Measurements from ENCODE around the gene GNG7.
"Not testable (repeated sequence)": the region's sequence is repeated elsewhere in the genome, so short reads cannot be mapped to it uniquely, and the experiment has no call there.

The GNG7 gene

GRCh38 chr19:2542341-2543069, 160.0 kb downstream of the GNG7 start:
- no peak for DNase-seq

- DNase-seq = no peak
Observed at GRCh38 chr19:2540646-2541454, 161.6 kb downstream of the GNG7 start.

DNA sequence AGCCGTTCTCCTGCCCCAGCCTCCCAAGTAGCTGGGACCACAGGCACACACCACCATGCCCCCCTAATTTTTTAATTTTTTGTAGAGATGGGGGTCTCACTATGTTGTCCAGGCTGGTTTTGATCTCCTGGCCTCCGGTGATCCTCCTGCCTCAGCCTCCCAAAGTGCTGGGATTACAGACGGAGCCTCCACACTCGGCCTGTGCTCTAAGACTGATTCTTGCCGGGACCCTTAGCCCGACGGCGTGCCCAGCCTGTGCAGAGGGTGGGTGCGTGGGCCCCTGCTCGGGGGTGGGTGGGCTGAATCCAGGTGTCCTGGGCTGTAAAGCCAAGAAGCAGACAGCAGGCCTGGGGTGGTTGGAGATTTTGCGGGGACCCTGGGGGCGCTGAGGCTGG, 162.2 kb downstream of the GNG7 start:
- no peak for DNase-seq

GRCh38 chr19:2538096-2538757, 164.3 kb downstream of the GNG7 start:
- no peak for DNase-seq

DNA sequence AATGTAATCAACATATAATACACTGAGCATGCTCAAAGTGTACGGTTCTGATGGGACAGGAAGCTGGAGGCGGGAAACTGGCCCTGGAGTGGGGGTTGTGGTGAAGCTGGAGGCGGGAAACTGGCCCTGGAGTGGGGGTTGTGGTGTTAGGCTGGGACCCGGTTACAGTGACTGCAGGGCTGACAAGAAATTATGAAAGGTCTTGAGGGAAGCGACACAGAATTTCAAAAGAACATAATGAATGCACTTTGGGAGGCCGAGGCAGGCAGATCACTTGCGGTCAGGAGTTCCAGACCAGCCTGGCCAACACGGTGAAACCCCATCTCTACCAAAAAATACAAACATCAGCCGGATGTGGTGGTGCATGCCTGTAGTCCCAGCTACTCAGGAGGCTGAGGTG, 164.9 kb downstream of the GNG7 start:
- DNase-seq = not testable (repeated sequence)

DNA sequence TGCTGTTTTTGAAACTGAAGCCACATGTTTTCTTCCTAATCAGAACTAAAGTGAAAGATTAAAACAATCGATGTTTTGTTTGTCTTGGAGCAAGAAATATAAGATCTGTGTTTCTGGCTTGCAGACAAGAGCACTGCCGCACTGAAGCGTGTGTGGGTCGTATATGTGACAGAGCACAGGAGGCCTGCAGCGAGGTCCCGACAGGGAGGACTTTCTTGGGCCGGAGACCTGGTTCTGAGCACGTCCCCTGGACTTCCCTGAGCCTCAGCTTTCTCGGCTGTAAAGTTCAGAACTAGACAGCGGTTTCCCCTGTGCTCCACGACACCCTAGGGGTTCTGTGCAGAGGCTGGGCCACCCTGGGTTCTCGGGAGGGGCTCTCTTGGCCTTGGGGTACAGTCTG, 166.0 kb downstream of the GNG7 start:
- no peak for DNase-seq

DNA sequence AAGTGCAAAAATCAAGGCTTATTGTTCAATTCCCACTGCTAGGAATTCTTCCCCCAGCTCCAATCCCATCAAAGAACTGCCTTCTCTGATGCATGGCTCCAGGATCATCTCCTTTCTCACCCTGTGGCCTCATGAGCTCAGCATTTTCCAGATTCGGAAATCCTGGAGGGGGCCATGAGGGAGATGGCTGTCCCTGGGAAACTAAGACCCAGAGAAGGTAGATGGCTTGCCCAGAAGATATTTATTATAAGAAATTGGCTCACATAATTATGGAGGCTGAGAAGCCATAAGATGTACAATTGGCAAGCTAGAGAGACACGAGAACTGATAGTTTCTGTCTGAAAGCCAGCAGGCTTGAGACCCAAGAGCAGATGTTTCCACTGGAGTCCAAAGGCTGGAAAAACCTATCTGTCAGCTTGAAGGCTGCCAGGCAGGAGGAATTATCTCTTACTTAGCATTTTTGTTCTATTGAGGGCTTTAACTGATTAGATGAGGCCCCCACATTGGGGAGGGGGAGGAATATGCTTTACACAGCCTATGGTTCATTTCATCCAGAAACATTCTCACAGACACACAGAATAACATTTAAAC, 168.0 kb downstream of the GNG7 start:
- DNase-seq = no peak

DNA sequence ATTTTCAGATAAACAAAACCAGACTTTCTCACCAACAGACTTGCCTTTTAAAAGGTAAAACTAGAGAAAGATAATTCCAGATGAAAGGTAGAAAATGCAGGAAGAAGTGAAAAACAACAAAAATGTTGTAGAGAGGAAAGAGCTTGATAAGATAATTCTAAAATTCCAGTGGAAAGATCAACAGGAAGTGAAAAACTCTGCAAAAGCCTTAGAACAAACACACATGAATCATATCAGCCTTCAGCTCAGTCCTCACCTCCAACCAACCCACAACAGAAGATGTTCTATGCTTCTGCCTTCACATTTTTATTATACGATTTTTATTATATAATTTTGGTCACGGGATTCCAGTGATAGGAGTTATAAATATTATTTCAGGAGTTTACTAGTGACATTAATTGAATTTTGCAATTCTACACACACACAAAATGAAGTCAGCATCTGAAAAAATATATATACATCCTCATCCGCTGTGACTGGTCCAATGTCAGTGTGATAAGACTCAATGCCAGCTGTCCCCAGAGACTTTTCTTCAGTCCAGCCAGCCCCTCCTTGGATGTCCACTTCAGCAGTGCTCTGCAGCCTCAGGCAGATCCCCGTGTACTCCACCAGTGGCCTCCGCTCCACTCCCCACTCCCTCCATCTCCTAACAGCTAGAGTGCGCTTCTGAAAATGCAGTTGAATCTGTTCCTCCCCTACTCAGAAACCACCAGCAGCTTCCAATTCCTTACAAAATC, 168.6 kb downstream of the GNG7 start:
- no peak for DNase-seq

DNA sequence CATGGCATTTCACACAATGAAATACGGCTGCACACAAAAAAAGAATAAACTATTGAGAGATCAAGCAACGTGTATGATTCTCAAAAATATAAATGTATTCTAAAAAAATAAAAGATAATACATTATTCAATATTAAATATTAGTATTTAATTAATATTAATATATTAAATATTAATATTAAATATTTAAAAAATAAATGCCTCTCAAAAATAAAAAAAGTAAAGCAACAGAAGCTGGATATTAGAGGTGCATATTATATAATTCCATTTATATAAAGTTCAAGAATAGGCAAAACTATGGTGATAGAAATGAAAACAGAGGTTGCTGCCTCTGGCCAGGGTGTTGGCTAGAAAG, 169.4 kb downstream of the GNG7 start:
- DNase-seq = no peak

DNA sequence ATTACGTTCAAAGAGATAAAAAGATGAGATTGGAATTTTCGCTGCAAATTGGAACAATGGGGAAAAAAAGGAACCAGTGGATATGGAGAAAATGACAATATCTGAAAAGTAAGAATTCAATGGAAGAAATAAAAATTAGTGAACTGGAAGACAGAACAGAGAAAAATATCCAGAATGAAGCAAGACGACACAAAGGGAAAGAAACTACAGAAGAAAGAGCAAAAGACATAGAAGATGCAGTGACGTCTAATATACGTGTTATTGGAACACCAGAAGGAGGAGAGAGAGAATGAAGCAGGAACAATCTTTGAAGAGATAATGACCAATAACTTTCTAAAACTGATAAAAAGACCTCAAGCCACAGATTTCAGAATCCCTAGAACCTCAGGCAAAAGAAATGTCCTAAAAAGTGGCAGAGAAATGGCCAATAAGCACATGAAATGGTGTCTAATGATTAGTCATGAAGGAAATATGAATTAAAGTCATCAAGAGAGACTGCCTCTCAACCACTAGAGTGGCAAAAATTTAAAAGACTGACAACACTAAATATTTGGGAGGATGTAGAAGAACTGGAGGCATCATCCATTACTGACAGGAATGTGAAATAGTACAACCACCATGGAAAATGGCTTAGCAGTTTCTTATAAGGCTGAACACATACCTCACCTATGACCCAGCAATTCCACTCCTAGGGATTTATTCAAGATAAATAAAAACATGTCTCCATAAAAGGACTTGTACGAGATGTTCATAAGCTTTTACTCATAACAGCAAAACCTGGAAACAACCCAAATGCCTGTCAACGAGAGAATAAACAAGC, 170.0 kb downstream of the GNG7 start:
- DNase-seq = no peak

GRCh38 chr19:2529942-2530341, 172.6 kb downstream of the GNG7 start:
- not testable (repeated sequence) for DNase-seq

GRCh38 chr19:2529473-2529918, 173.0 kb downstream of the GNG7 start:
- DNase-seq = no peak

- no peak for DNase-seq
Observed at GRCh38 chr19:2528675-2529101, 173.8 kb downstream of the GNG7 start.

- DNase-seq = no peak
Observed at GRCh38 chr19:2527686-2528085, 174.8 kb downstream of the GNG7 start.

DNA sequence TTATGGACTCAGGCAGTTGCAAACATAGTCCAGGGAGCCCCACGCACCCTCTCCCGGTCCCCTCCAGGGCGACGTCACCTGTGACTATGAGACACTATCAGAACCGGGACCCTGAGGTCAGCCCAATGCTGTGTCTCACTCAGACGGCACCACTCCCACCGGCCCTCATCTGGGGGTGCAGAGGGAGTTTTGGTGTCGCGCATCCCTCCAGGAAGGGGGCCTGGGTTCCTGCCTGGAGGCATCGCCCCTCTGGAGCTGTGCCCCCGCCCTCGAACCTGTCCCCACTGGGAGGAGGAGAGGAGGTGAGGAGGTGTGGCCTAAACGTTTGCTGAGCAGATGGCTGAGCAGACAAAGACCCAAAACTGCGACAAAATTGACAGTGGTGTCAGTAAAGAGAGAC, 175.3 kb downstream of the GNG7 start:
- DNase-seq = no peak

GRCh38 chr19:2524840-2525723, 177.4 kb downstream of the GNG7 start:
- DNase-seq = peak in 6 of 56 donors; percentile 21 to 51 (median 48)

DNA sequence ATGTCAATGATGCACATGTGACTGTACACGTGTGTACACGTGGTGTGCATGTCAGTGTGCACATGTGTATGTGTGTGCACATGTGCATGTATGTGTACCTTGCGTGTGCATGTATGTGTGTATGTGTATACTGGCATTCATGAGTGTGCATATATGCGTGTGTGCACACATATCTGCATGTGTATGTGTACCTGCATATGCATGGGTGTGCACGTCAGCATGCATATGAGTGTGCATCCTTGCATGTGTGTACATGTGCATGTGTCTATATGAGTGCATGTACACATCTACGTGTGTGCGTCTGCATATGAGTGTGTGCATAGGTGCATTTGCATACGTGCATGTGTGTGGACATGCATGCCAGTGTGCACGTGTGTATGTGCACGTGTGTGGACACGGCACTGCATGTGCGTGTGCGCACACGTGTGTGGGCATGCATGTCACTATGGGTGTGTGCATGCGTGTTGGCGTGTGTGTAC, 178.1 kb downstream of the GNG7 start:
- no peak for DNase-seq

DNA sequence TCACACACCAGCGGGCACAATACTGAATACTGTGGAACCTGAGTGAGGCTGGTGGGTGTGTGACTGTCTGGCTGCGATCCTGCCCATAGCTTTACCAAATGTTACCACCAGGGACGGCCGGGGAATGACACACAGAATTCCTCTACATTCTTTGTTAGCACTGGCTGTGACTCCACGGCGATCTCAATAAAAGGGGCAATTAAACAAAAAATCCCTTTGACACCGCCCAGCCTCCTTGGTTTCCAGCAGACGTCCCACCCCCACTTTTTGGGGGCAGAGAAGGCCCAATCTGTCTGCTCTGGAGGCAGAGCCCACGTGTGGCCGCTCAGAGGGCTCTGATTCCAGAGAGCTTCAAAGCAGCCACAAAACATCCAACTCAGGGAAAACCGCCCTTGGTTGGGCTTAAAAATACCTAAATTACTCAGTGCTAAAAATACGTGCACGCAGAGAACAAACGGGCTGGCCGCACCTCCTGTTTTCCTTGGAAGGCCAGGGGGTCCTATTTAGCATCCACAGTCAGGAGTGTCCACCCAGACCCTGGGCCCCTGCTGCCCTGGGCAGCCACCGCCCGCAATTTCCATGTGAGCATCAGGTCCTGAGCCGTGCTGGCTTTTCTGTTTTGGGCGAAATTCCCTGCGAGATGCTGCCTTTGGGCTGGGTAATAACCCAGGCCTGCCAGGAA, 178.7 kb downstream of the GNG7 start:
- DNase-seq = peak in 7 of 56 donors; percentile 10 to 48 (median 18)

Measured in amygdala (tissue), 56 donors.